A673 (cell line): Measurements from ENCODE around the gene IBA57. TPM values are rescaled to one million over a fixed set of nuclear protein-coding genes. Genes with fewer than 3 reads are reported as not detected.
"Not testable (repeated sequence)": the region's sequence is repeated elsewhere in the genome, so short reads cannot be mapped to it uniquely, and the experiment has no call there.

Experiments
- BruUV-seq: library from RNA; stranded (reverse); fragments of 400-500 nt; replicated peaks from 2 replicates; lab custom pipeline; 2021; lab: Mats Ljungman, UMichigan
- CTCF ChIA-PET: fragments of 300-600 bp; sonication (Branson Sonifier 250); formaldehyde crosslinking; loops from one replicate; lab custom pipeline; 2022; ENCODE audit warnings: antibody characterized with exemption; lab: Charles Lee
- POLR2A ChIA-PET: fragments of 300-600 bp; sonication (Branson Sonifier 250); formaldehyde crosslinking; loops from one replicate; lab custom pipeline; 2022; ENCODE audit warnings: antibody characterized with exemption; ENCODE audit not compliant: low non-redundant PET; lab: Charles Lee
- DNase-seq: peaks from one replicate; pipeline ENCODE4 v3.0.0-alpha.2; 2015; ENCODE audit warnings: low spot score
- H3K27ac ChIP-seq: fragments of 200-600 bp; sonication (generic); 2 replicates; pipeline ENCODE4 v1.5.1; 2016; ENCODE audit warnings: mixed run types, low read depth, mild to moderate bottlenecking, mixed read lengths, antibody characterized with exemption, low read length; ENCODE audit not compliant: poor library complexity, severe bottlenecking
- H3K27me3 ChIP-seq: fragments of 200-600 bp; sonication (generic); replicated peaks from 2 replicates; pipeline ENCODE4 v1.6.1; 2017; ENCODE audit warnings: mixed run types, low read depth, mild to moderate bottlenecking, mixed read lengths, antibody characterized with exemption, low read length; ENCODE audit not compliant: insufficient read depth, poor library complexity
- H3K36me3 ChIP-seq: fragments of 200-600 bp; sonication (generic); 2 replicates; pipeline ENCODE4 v1.6.1; 2016; ENCODE audit warnings: mixed run types, mild to moderate bottlenecking, mixed read lengths, antibody characterized with exemption, low read length; ENCODE audit not compliant: insufficient read depth, poor library complexity, severe bottlenecking
- H3K4me1 ChIP-seq: fragments of 200-600 bp; sonication (generic); 2 replicates; pipeline ENCODE4 v1.6.1; 2017; ENCODE audit warnings: mixed run types, mild to moderate bottlenecking, mixed read lengths, antibody characterized with exemption, low read length; ENCODE audit not compliant: insufficient read depth, poor library complexity, severe bottlenecking
- H3K4me3 ChIP-seq: fragments of 200-600 bp; sonication (generic); 2 replicates; pipeline ENCODE4 v1.5.1; 2016; ENCODE audit warnings: low read depth, mixed run types, mild to moderate bottlenecking, mixed read lengths, low read length; ENCODE audit not compliant: poor library complexity, severe bottlenecking
- H3K9me3 ChIP-seq: fragments of 200-600 bp; sonication (generic); 2 replicates; pipeline ENCODE4 v1.6.1; 2016; ENCODE audit warnings: mixed run types, low read depth, mild to moderate bottlenecking, mixed read lengths, antibody characterized with exemption, low read length; ENCODE audit not compliant: poor library complexity, severe bottlenecking
- CTCF ChIP-seq: fragments of 300-800, 200-600 bp; sonication (generic); conservative IDR thresholded peaks from 2 replicates; pipeline ENCODE4 v1.5.1; 2017; ENCODE audit warnings: low read depth, mild to moderate bottlenecking, antibody characterized with exemption, low read length, moderate library complexity, mixed read lengths
- EZH2 ChIP-seq: fragments of 200-600 bp; sonication (generic); IDR thresholded peaks from 2 replicates; pipeline ENCODE4 v1.6.1; 2017; ENCODE audit warnings: borderline replicate concordance, low read depth, mild to moderate bottlenecking, mixed read lengths, antibody characterized with exemption, low read length; ENCODE audit not compliant: poor library complexity, severe bottlenecking
- intact Hi-C: fragments of 100-400 bp; cut with micrococcal nuclease; formaldehyde crosslinking; loops from one replicate; pipeline ENCODE4 v1.10.0; 2022; ENCODE audit not compliant: unreplicated experiment
- total RNA-seq: library from RNA; stranded (reverse); gene quantifications from 2 replicates; pipeline ENCODE4 v1.2.3, GENCODE V29; 2021

The IBA57 gene
- total RNA-seq, 1 experiment from 2014 or later = 12.1 TPM

GRCh38 chr1:228226141-228226874, 60.7 kb downstream of the IBA57 start:
- POLR2A ChIA-PET = interaction anchor here (0.6 kb wide), 1 partner anchor 232 kb away, joined by 10 read pairs; no protein-coding TSS in a partner anchor
- no peak for TF ChIP-seq EZH2
- no peak for TF ChIP-seq CTCF
- H3K9me3 ChIP-seq = peaks cover 8% of the 10 kb centered on the region
- peaks cover 25% of the 10 kb centered on the region for H3K36me3 ChIP-seq
- no peaks in the 10 kb centered on the region for H3K27me3 ChIP-seq
- H3K27ac ChIP-seq = no peak overlapping the region
- CTCF ChIA-PET = no interaction called here
- intact Hi-C loops = no loop called here
- DNase-seq = no peak
- no TSS peak for BruUV-seq
- H3K4me3 ChIP-seq = no peak overlapping the region
- H3K4me1 ChIP-seq = no peaks in the 10 kb centered on the region

GRCh38 chr1:228226956-228227791, 61.6 kb downstream of the IBA57 start:
- H3K4me3 ChIP-seq = no peak overlapping the region
- no peaks in the 10 kb centered on the region for H3K27me3 ChIP-seq
- no peaks in the 10 kb centered on the region for H3K4me1 ChIP-seq
- ChIA-PET POLR2A (interaction anchor here (0.6 kb wide), 1 partner anchor 231 kb away, joined by 10 read pairs; no protein-coding TSS in a partner anchor), CTCF (no interaction called here)
- H3K9me3 ChIP-seq = peaks cover 8% of the 10 kb centered on the region
- H3K36me3 ChIP-seq = peaks cover 28% of the 10 kb centered on the region
- intact Hi-C loops = no loop called here
- no peak for TF ChIP-seq EZH2
- TF ChIP-seq CTCF = peak; percentile 59
- peak; percentile 74 for DNase-seq
- no peak overlapping the region for H3K27ac ChIP-seq
- BruUV-seq = no TSS peak

- BruUV-seq, H3K4me3 ChIP-seq, CTCF ChIA-PET, H3K9me3 ChIP-seq, DNase-seq, H3K27me3 ChIP-seq, POLR2A ChIA-PET, H3K4me1 ChIP-seq, H3K27ac ChIP-seq, intact Hi-C loops: not testable (repeated sequence)
- H3K36me3 ChIP-seq = peaks cover 35% of the 10 kb centered on the region
Observed at GRCh38 chr1:228228147-228228546, 62.5 kb downstream of the IBA57 start.
